HG03521 (cell line): ENCODE data around the gene NOS1AP.

ENCODE experiments used
- ATAC-seq: cut with Tn5 transposase; IDR thresholded peaks from one replicate; pipeline ENCODE4 v1.9.1; 2021; ENCODE audit warnings: mild to moderate bottlenecking, moderate library complexity; ENCODE audit not compliant: unreplicated experiment

Gene NOS1AP

DNA sequence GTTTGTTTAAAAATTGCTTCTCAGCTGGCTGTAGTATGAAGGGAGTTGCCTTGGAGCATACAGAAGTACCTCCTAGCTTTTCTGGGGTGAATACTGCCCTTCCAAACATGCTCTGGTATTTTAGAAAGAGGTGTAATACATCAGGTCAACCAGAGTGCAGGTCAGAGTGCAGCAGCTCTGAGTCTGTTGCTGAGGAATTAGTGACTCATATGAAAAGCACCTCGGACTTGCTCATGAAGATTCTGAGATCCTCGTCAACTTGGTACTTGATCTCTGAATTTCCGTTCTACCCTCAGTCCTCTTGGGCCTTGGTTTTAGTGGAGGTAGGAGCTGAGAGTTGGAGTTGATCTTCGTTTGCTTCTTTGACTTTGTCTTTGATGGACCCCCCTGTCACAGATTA, 67.3 kb downstream of the NOS1AP start:
- no peak for ATAC-seq

GRCh38 chr1:162137179-162137960, 67.9 kb downstream of the NOS1AP start:
- no peak for ATAC-seq

- no peak for ATAC-seq
Measured at GRCh38 chr1:162138112-162138511, 68.6 kb downstream of the NOS1AP start.

DNA sequence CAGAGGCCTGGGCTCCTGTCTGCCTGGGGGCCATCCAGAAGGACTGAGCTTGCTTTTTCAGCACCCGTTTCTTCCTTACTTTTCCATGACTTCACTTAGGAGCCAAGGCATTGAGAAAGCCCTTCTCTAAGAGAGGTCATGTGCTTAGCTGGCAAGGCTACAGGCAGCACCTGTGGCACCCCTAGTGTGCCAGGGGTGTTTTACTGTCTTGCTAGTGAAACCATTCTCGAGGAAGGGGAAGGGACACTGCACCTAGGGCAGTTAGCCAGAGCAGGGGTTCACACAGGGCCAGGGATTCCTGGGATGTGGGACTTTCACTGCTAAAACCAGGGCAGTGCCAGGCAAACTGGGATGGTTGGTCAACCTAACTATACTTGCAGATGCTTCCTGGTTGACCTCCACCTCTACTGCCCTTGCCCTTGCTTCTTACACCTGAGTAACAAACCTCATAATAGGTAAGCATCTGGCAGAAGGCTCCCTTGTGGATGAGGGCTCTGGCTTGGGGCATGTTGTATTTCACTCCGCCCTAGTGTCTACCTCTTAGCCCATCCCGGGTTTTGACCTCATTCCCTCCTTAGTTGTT, 69.2 kb downstream of the NOS1AP start:
- ATAC-seq, result no peak

- ATAC-seq, result no peak
Measured at GRCh38 chr1:162139211-162139610, 69.7 kb downstream of the NOS1AP start.

DNA sequence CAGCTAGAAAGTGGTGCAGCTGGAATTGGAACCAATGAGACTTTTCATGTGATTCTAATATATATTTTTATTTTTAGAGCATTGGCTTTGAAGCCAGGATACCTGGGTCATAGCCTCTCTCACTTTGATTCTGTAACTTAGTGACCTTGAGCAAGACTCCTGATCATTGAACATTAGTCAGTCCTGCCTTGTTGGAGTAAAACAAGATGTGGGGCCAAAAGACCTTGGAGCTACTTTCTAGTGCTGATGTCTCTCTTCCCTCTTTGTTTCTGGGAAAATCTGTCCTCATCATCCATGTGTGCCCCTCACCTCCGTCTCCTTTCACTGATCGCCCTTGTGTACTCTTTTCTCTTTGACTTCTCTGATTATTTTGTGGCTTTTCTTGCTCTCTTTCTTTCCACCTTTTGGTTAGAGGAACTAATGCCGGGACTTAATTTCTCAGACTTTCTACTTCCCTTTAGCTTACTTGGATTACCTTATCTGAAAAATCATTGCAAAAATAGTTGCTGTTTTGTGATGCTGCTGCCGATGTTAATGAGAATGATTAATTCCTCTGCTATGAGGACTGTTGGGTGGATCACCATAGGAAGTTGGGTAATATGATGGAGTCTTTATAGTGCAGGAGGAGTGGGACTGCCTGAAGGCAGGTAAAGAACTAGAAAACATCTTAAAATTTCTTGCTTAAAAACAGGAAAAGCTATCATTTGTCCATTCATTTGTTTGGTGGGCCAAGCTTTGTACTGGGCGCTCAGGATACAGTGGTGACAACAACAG, 72.0 kb downstream of the NOS1AP start:
- ATAC-seq, result no peak

- no peak for ATAC-seq
Measured at GRCh38 chr1:162142968-162143367, 73.5 kb downstream of the NOS1AP start.

- ATAC-seq, result no peak
Measured at GRCh38 chr1:162144268-162144667, 74.8 kb downstream of the NOS1AP start.

DNA sequence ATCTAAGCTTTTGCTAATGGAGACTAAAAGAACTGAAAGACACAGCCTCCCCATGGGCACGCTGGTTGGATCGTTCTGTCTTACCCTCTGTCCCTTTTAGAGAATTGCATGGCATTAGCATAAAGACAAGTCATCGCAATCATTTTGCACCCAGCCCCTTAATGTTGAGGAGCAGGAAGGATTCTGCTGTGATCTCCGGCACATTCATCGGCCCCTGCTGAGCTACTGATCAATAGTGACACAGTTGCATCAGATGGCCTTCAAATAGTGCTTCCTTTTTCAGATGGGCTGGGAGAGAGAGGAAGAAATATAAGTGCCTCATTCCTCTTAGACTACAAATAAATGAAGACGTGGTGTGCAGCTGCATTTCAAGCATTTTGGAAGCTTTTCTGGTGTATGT, 75.4 kb downstream of the NOS1AP start:
- no peak for ATAC-seq

DNA sequence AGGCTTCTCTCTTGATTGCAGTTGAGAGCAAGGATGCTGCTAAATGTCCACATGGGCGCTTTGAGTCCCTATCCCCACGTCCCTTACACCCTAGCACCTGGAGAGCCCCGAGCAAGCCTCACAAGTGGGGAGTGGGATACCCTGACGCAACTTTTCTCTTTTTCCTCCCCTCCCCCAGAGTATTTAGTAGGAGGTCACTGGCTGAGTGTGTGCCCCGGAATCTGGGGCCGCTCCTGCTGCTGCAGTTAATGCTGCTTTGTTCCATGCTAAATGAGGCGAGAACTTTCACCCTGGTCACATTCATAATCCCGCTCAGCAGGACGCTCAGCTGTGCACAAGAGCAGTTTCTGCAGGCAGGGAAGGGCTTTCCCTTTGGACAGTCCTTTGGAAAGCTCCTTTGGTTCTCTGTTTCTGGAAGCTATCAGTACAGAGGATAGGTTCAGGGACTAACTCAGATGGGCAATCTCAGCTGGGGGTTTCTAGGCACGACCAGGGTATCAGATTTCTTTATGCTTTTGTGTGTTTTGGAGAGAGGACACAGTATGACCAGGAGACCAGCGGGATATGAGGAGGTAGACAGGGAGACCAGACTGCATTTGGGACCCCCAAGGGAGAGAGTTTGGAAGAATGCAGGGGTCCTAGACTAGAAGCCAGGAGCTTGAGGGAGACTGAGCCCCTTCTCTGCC, 75.9 kb downstream of the NOS1AP start:
- no peak for ATAC-seq

DNA sequence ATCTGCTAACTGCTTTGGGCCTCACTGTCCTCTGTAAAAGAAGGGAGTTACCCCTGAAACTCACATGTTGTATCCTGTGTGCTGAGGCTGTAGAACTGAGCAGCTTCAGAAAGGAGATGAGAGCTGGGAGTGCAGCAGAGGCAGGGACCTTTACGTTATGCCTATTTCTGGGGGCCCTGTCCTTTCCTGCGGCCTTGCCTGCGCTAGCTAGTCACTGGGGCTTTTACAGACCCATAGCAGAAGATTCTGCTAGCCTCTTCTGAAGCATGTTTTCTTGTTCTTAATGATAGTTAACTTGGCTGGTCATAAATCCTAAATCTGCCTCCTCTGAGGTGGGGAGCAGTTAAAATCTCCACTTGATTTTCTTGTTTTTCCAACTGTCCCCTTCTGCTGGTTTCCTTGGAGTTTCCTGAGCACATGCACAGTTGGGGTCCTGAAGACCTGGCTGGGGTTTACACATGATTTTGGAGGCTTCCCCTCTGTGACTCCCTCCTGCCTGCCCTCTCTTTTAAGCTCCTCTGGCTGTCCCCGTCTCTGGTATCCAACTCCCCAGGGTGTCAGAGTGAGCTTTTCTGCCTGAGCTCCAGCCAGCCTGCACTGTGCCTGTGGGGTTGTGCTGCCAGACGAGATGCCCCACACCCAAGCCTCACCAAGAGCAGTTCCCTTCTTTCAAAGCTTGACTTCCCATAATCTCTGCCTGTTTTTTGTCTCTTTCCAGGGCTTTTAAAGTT, 76.6 kb downstream of the NOS1AP start:
- ATAC-seq, result no peak

DNA sequence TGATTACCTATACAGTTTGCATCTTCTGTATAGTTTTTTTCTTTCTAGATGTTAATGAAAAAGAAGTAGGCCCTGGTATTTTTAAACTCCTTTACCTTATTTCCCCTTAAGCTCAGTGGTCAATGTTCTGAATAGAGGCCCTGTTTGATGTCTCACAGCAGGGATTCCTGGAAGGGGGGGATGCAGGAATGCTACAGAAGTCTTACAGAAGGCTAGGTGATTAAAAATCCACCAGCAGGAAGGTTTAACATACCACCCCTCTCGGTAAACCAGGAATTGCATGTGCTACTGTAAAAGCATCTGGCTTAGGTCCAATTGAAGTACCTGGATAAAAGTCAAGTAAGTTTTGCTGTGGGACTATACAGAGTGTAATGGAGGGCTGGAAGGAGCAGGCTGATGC, 78.3 kb downstream of the NOS1AP start:
- no peak for ATAC-seq

DNA sequence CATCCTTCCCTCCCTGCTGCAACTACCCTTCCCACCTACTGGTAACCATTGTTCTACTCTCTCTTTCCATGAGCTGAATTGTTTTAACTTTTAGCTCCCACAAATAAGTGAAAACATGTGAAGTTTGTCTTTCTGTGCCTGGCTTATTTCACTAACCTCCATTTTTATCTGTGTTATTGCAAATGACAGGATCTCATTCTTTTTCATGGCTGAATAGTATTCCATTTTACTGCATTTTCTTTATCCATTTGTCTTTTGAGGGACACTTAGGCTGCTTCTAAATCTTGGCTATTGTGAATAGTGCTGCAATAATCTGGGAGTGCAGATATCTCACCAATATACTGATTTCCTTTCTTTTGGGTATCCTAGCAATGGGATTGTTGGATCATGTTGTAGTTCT, 80.6 kb downstream of the NOS1AP start:
- ATAC-seq, result no peak

DNA sequence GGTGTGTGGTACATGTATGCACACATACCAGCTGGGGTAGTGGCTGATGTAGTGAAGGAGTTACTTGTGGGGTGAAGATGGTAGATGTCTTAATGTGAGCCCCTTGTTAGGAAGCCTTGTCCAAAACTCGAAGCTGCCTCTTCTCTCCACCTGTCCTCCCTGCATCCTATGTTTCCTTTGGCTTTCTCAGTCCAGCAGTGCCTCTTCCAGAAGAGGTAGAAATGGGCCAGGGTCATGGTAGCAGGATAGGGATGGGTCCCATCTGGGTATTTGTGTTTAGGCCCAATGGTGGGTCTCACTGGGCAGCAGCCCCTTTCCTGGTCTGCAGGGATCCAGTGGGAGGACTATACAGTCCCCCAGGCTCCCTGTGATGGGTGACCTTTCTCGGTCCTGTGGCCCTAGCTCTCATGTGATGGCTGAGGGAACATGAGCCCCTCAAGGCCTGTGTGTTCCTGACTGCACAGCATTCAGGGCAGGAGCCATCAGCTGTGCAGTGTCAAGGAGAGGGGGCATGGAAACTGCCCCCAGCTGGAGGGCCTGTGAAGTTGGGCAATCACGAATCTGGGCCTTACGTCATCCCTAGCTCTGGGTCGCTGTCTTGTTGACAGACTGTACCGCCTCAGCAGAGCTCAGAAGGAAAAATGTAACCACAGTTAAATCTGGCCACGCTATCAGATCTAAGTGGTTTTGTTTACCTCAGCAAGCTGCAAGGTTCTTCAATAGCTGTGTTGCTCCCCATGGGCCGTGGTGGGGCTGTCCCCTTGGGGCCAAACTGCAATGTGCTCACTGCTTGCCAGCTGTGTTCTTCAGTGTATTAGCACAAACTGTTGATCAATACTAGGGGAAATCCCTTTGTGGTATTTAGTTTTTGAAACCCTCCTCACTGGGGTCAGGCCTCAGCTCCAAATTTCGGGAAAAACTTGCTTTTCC, 82.7 kb downstream of the NOS1AP start:
- no peak for ATAC-seq

DNA sequence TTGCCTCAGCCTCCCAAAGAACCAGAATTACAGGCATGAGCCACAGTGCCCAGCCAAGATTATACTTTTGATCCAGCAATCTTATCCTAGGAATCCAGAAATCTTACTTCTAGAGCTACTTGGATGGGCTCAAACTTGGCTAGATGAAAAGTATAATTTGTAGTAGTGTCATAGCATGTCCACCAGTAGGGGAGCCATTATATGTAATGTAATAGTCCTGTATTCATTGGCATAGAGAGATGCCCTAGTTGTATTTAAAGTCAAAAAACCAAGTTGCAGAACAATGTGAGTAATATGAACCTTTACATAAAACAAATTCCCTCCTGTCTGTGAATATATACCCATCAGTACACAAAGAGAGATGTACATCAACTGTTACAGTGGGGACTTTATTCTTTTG, 83.9 kb downstream of the NOS1AP start:
- no peak for ATAC-seq

DNA sequence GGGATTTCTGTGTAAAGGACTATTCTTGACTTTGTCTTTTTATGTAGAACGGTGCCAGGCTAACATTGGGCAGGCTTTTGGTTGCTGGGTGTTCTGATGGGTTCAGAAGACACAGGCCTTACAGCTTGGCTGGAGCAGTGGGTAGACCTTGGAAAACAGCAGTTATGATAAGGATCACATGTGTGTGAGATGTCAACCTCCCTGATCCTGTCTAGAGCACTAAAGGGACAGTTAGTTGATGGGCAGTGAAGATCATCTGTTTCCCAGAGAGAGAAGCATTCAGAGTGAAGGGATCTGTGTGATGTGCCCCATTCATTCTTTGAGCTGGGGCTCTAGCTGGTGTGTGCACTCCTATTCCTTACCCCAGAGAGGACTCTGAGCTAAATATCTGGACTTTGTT, 88.0 kb downstream of the NOS1AP start:
- no peak for ATAC-seq

GRCh38 chr1:162158624-162159271, 89.3 kb downstream of the NOS1AP start:
- no peak for ATAC-seq

- ATAC-seq, result no peak
Measured at GRCh38 chr1:162159515-162159914, 90.0 kb downstream of the NOS1AP start.

- ATAC-seq, result no peak
Measured at GRCh38 chr1:162161916-162162550, 92.5 kb downstream of the NOS1AP start.
